Activated CD4-positive, CD25-positive, alpha-beta regulatory T cell treated with anti-CD3 and anti-CD28 coated beads, Interleukin-2, amount 50 U/mL, for 16 hours (primary cell): ENCODE data around the gene MED9.
A peak's percentile ranks its signal among the peaks of the same experiment; 100 is the strongest.
"Not testable (repeated sequence)": the region's sequence is repeated elsewhere in the genome, so short reads cannot be mapped to it uniquely, and the experiment has no call there.

Experiments
- DNase-seq: peaks from one replicate; pipeline ENCODE4 v3.0.0-alpha.2; 2020; ENCODE audit warnings: low read depth, low spot score

The MED9 gene

GRCh38 chr17:17476865-17477467, at the start of gene MED9:
Gene MED9 (plus strand): TSS chr17:17477000. CDS start chr17:17477042, 42 bp downstream.
- DNase-seq = peak; percentile 94

GRCh38 chr17:17429222-17429621, 47.6 kb upstream of the MED9 start:
- no peak for DNase-seq

GRCh38 chr17:17430924-17431323, 45.9 kb upstream of the MED9 start:
- not testable (repeated sequence) for DNase-seq

GRCh38 chr17:17431605-17432004, 45.2 kb upstream of the MED9 start:
- no peak for DNase-seq

GRCh38 chr17:17433000-17433703, 43.6 kb upstream of the MED9 start:
- DNase-seq = no peak

- DNase-seq = no peak
Measured at GRCh38 chr17:17434477-17434876, 42.3 kb upstream of the MED9 start.

GRCh38 chr17:17435323-17435722, 41.5 kb upstream of the MED9 start:
- no peak for DNase-seq

- no peak for DNase-seq
Measured at GRCh38 chr17:17437461-17437860, 39.3 kb upstream of the MED9 start.

- DNase-seq = no peak
Measured at GRCh38 chr17:17437893-17438292, 38.9 kb upstream of the MED9 start.

- peak; percentile 43 for DNase-seq
Measured at GRCh38 chr17:17440010-17440843, 36.6 kb upstream of the MED9 start.

- no peak for DNase-seq
Measured at GRCh38 chr17:17440938-17441675, 35.7 kb upstream of the MED9 start.

GRCh38 chr17:17443173-17443572, 33.6 kb upstream of the MED9 start:
- no peak for DNase-seq

- no peak for DNase-seq
Measured at GRCh38 chr17:17445296-17445924, 31.4 kb upstream of the MED9 start.

GRCh38 chr17:17445925-17446665, 30.7 kb upstream of the MED9 start:
- DNase-seq = no peak

- DNase-seq = no peak
Measured at GRCh38 chr17:17446666-17447155, 30.1 kb upstream of the MED9 start.

GRCh38 chr17:17447264-17447663, 29.5 kb upstream of the MED9 start:
- no peak for DNase-seq

GRCh38 chr17:17448076-17448475, 28.7 kb upstream of the MED9 start:
- DNase-seq = no peak

- no peak for DNase-seq
Measured at GRCh38 chr17:17448723-17449122, 28.1 kb upstream of the MED9 start.

- DNase-seq = no peak
Measured at GRCh38 chr17:17453088-17453487, 23.7 kb upstream of the MED9 start.

GRCh38 chr17:17454276-17454675, 22.5 kb upstream of the MED9 start:
- no peak for DNase-seq
